BJ (cell line): ENCODE measurements around the gene DCTPP1. TPM values are rescaled to one million over a fixed set of nuclear protein-coding genes. Genes with fewer than 3 reads are reported as not detected.

Source experiments
- CTCF ChIA-PET: fragments of 350-600 bp; formaldehyde crosslinking; extraction: SDS; loops from one replicate; lab custom pipeline; 2021; ENCODE audit warnings: antibody characterized with exemption, inconsistent platforms; lab: Yijun Ruan, JAX
- POLR2A ChIA-PET: fragments of 300-600 bp; sonication (Branson Sonifier 250); formaldehyde crosslinking; extraction: SDS; loops from one replicate; lab custom pipeline; 2021; ENCODE audit warnings: antibody characterized with exemption; lab: Charles Lee
- DNase-seq: peaks from one replicate; pipeline ENCODE4 v3.0.0-alpha.2; 2011; ENCODE audit warnings: low read depth
- H3K27me3 ChIP-seq: 2 replicates; pipeline ENCODE4 v1.6.0; 2011; ENCODE audit warnings: low read length; ENCODE audit not compliant: control insufficient read depth, insufficient read depth
- H3K36me3 ChIP-seq: 2 replicates; pipeline ENCODE4 v1.5.1; 2011; ENCODE audit warnings: low read length; ENCODE audit not compliant: control insufficient read depth, insufficient read depth
- H3K4me3 ChIP-seq: 2 replicates; pipeline ENCODE4 v1.5.1; 2011; ENCODE audit warnings: low read depth, mild to moderate bottlenecking, control low read depth, low read length
- polyA plus RNA-seq: library from polyadenylated mRNA; depleted of rRNA; stranded (reverse); fragments of >200 nt; gene quantifications from 2 replicates; pipeline ENCODE4 v1.2.3, GENCODE V29; 2011
- TF ChIP-seq, protein P1 (sequence below): IDR thresholded peaks from 2 replicates; pipeline ENCODE4 v1.5.1; 2011; ENCODE audit warnings: low read depth, mild to moderate bottlenecking, control low read depth, inconsistent platforms, low read length, moderate library complexity; ENCODE audit not compliant: insufficient read depth

DCTPP1 gene
- polyA plus RNA-seq, 1 experiment, result 33.9 TPM

GRCh38 chr16:30380803-30381208, 49.0 kb downstream of the DCTPP1 start:
- DNase-seq, result no peak
- TF ChIP-seq, protein P1, sequence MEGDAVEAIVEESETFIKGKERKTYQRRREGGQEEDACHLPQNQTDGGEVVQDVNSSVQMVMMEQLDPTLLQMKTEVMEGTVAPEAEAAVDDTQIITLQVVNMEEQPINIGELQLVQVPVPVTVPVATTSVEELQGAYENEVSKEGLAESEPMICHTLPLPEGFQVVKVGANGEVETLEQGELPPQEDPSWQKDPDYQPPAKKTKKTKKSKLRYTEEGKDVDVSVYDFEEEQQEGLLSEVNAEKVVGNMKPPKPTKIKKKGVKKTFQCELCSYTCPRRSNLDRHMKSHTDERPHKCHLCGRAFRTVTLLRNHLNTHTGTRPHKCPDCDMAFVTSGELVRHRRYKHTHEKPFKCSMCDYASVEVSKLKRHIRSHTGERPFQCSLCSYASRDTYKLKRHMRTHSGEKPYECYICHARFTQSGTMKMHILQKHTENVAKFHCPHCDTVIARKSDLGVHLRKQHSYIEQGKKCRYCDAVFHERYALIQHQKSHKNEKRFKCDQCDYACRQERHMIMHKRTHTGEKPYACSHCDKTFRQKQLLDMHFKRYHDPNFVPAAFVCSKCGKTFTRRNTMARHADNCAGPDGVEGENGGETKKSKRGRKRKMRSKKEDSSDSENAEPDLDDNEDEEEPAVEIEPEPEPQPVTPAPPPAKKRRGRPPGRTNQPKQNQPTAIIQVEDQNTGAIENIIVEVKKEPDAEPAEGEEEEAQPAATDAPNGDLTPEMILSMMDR, result no peak
- Histone ChIP-seq H3K4me3 (no peak overlapping the region), H3K27me3 (no peaks in the 10 kb centered on the region), H3K36me3 (no peaks in the 10 kb centered on the region; the same call in 1 of the 2 replicates)
- POLR2A ChIA-PET, result no interaction called here
- CTCF ChIA-PET, result no interaction called here

GRCh38 chr16:30380072-30380802, 49.6 kb downstream of the DCTPP1 start:
- TF ChIP-seq, protein P1, result no peak
- CTCF ChIA-PET, result no interaction called here
- no peak for DNase-seq

DNA sequence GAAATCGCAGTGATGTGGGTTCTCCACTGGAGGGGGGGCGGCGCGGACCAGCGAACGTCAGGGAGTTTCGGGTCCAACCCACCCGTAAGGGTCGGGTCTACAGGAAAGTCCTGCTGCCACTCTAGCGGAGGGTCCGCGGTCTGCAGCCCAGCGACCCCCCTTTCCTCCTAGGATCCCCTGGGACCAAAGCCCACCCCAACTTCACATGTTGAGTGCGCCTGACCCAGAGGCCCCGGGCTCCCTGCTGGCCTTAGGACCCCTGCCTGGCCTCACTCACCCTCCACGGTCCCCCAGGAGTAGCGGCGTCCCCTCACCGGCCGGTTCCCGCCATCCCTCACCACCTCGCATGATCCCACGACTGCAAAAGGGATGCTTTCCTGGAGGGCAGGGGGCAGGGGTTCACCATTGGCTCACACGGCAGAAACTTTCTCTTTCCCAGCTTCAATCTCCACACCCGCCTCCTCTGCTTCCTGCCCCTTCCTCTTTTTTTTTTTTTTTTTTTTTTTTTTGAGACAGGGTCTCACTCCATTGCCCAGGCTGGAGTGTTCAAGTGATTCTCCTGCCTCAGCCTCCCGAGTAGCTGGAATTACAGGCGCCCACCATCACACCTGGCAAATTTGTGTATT, 50.6 kb downstream of the DCTPP1 start:
- H3K36me3 ChIP-seq, result no peaks in the 10 kb centered on the region; the same call in 1 of the 2 replicates
- TF ChIP-seq, protein P1, result no peak
- POLR2A ChIA-PET, result no interaction called here
- no peak for DNase-seq
- H3K27me3 ChIP-seq, result no peaks in the 10 kb centered on the region
- peak overlapping the region; percentile 63 for H3K4me3 ChIP-seq
- CTCF ChIA-PET, result no interaction called here

More at GRCh38 chr16:30380072-30380802, 49.6 kb downstream of the DCTPP1 start:
- Histone ChIP-seq H3K4me3 (no peak overlapping the region), H3K36me3 (no peaks in the 10 kb centered on the region; the same call in 1 of the 2 replicates), H3K27me3 (no peaks in the 10 kb centered on the region)
- POLR2A ChIA-PET, result no interaction called here

DNA sequence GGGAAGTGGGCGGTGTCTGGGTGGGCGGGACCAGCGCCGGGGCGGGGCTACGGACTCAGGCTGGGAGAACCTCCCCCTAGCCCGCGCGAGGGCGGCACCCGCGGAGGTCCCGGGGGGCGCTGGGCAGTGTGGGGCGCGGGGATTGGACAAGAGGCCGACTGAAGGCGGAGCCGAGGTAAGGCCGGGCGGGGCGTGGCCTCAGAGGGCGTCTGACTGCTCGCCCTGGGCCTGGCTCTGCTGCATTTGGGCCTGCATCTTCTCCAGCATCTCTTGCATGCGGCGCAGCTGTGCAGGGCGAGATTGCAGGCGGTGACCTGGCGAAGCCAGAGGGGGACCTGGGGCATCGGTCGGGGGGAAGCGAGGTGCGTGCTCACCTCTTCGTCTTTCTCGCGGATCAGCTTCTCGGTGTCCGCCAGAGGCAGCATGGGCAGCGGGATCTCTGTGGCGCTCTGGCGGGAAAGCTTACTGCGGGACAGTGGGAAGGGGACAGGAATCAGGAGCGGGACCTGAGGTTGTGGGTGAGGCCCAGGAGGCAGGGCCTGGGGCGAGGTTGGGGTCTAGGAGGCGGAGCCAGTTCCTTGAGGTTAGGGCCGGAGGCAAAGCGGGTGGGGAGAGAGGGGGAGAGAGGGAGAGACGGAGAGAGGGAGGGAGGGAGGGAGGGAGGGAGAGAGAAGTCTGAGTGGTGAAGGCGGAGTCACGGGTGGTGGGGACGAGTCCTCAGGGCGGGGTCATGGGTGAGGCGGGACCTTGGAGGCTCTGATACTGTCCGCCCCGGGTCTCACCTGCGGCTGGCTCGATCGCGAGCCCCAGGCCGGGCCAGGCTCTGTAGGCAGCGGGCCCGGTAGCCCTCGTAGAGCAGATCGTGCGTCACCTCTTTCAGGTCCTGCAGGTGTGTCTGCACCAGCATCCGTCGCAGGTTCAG, 51.3 kb downstream of the DCTPP1 start:
- Histone ChIP-seq H3K36me3 (no peaks in the 10 kb centered on the region; the same call in 1 of the 2 replicates), H3K27me3 (no peaks in the 10 kb centered on the region), H3K4me3 (peak overlapping the region; percentile 63)
- POLR2A ChIA-PET, result no interaction called here
- DNase-seq, result peak; percentile 81
- TF ChIP-seq, protein P1, result peak; percentile 45
- CTCF ChIA-PET, result interaction anchor here (0.7 kb wide), 1 partner anchor 31 kb away, joined by 3 read pairs; no protein-coding TSS in a partner anchor
